HG03354 (cell line): ENCODE measurements around the gene OXCT2.
A peak's percentile ranks its signal among the peaks of the same experiment; 100 is the strongest.

Source experiments
- ATAC-seq: cut with Tn5 transposase; IDR thresholded peaks from one replicate; pipeline ENCODE4 v1.9.1; 2021; ENCODE audit warnings: mild to moderate bottlenecking; ENCODE audit not compliant: unreplicated experiment, poor library complexity, severe bottlenecking

OXCT2 gene

GRCh38 chr1:39771022-39771532 lies at the start of gene OXCT2:
Gene OXCT2 (minus strand): TSS chr1:39771348. CDS start chr1:39771255, 93 bp downstream.
- ATAC-seq, result peak; percentile 46

DNA sequence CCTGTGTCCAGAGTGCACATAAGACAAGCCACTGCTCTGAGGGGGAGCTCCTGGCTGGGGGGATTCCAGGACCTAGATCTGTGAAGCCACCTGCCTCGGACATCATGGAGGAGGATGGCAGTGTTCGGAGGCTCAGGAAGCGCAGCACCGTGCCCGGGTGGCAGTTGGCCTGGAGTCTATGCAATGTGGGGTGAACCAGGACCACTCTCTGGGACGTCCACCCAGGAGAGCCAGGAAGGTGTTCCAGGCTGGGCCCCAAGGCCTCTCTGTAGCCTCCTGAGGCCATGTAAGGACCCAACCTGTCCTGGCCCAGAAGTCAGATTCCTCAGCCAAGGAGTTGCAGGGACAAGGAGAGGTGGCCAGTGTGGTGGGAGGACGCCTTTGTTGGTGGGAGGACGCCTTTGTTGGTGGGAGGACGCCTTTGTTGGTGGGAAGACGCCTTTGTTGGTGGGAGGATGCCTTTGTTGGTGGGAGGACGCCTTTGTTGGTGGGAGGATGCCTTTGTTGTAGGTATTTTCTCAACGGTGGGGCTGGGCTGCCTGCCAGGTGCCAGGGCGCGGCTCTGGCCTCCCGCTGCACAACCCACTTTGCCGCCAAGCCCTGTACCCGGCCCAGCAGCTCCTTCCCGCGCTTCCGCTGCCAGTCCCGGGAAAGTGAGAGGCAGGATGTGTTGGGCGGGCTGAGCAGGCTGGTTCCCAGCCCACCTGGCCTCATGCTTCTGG lies 48.1 kb upstream of the OXCT2 start:
- no peak for ATAC-seq

DNA sequence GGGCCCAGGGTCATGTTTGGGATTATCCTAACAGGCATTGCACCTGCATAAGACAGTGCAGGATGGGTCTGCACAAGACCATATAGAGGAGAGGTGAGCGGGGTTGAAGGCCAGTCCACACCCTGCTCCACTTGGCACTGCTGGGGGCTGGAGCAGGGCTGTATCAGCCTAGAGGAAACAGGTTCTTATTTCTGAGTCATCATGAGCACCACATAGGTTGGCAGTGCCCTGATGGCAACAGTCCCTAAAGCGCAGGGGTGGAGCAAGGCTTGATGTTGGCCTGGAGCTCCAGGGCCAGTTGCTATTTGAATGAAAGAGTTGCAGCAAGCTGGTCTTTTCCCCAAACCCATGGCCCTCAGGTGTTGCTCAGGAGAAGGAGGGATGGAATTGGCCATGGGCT lies 47.3 kb upstream of the OXCT2 start:
- ATAC-seq, result no peak

- peak; percentile 84 for ATAC-seq
Observed at GRCh38 chr1:39817091-39817932, 46.2 kb upstream of the OXCT2 start.

DNA sequence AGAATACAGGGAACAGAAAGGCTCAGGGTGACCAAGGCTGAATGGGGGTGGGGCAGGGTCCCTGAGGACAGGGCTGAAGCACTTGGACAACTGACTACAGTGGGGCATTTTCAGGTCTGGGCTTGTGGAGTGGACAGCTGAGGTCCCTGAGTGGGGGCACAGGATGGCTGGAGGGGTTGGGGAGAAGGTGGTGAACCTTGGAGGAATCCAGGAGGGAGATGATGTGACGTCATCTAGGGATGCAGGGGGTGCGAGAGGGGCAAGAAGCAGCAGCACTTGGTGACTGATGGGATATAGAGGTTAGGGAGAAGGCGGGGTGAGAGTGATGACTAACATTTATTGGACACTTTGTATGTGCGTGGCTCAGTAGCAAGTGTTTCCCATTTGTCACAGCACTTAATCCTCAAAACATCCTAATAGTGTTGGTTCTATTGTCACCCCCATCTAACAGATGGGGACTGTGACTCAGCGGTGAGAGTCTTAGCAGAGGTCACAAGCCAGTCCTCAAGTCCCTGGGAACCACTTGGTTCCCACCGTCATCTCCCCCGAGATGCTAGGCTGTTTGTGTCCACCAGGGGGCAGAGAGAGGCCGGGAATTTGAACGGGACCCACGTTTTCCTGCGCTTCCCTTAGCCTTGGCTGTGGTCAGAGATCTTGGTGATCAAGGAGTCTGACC lies 45.4 kb upstream of the OXCT2 start:
- peak; percentile 57 for ATAC-seq

- no peak for ATAC-seq
Observed at GRCh38 chr1:39812913-39813312, 41.8 kb upstream of the OXCT2 start.

- ATAC-seq, result no peak
Observed at GRCh38 chr1:39808784-39809517, 37.8 kb upstream of the OXCT2 start.

- ATAC-seq, result no peak
Observed at GRCh38 chr1:39805385-39805784, 34.2 kb upstream of the OXCT2 start.

DNA sequence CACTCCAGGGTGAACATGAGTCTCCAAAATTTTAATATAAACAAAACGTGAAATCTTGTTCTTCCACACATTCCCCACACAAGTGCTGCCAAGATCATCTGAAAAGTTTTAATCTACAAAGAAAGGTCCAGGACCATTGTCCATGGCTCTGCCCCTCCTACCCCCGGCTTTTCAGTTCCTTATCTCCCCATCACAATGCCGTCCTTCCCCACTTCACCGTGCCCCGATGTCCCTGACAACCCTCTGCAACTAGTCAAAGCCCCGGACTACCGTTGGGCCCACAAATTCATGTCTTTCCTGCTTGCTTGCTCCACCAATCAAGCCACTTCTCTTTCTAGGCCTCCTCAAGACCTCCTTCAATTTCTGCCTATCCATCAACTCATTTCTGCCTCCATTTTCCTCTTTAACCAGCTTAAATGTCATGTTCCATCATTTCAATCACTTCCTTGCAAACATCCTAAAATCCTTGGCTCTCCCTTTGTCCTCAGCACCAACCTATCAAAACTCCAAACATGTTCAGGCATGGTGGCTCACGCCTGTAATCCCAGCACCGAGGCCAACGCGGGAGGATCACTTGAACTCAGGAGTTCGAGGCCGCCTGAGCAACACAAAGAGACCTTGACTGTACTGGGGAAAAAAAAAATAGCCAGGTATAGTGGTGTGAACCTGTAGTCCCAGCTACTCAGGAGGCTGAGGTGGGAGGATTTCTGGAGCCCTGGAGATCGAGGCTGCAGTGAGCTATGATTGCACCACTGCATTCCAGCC lies 31.5 kb upstream of the OXCT2 start:
- no peak for ATAC-seq

GRCh38 chr1:39800471-39800835 lies 29.3 kb upstream of the OXCT2 start:
- no peak for ATAC-seq

DNA sequence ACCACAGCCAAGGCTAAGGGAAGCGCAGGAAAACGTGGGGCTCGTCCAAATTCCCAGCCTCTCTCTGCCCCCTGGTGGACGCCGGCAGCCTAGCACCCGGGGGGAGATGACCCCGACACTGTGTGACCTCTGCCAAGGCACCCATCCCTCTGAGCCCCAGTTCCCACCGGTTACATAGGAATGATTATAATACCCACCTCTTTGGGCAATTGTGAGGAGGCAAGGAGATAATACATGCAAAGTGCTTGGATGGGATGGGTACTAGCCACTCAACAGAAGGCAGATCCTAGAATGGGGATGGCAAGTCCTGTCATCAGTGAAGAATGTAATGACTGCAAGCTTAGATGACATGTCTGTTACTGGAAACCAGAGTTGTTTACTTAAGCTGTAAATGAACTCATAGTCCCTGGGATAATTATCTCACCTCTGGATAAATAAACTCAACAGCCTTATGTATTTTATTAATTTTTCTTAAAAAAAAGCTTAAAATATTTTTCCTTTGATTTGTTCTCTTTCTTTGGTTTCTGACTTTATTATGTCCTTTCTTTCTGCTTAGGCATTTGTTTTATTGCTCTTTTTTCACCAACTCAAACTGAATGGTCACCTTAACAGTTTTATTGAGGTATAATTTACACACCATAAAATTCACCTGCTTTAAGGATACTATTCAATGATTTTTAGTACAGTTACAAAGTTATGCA lies 28.8 kb upstream of the OXCT2 start:
- ATAC-seq, result peak; percentile 62

GRCh38 chr1:39798859-39799769 lies 28.0 kb upstream of the OXCT2 start:
- peak; percentile 97 for ATAC-seq

DNA sequence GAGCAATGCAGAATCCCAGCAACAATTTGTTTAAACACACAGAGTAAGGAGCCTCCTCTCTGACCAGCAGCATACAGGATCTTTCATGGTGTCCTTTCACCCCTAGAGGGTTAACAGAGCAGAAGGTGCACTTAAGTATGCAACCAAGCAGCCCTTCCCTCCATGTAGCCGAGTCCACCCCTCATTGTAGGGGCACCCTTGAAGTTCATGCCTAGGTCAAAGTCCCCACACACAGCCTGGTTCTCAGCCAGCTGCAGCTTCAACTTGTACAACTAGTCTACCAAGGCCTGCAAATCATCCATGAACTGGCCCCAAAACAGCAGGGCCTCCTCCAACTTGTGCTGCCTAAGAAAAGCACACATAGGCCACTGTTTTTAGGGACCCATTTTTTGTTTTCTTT lies 24.5 kb upstream of the OXCT2 start:
- no peak for ATAC-seq

- ATAC-seq, result no peak
Observed at GRCh38 chr1:39791838-39792237, 20.7 kb upstream of the OXCT2 start.

DNA sequence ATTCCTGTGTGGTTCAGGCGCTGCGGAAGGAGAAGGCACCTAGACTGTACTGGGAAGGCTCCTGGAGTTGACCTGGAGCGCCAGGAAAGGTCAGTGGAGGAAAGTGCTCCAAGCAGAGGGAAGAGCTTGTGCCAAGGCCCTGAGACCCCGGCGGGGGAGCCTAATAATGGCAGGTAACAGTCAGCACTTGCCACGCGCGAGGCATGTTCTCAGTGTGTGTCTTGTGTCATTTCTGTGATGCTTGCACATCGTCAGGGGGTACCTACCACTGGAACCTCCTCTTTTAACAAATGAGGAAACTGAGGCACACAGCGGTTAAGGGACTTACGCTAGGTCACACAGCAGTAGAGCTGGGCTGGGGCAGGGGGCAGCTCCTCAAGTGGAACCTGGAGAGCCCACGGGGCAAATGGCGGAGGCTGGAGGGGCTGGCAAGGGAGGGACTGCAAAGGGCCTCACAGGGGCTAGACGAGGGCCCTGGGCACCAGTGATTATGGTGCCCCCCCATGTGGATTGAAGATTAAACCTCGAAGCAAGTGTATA lies 18.5 kb upstream of the OXCT2 start:
- no peak for ATAC-seq

- ATAC-seq, result peak; percentile 55
Observed at GRCh38 chr1:39788758-39789570, 17.8 kb upstream of the OXCT2 start, which contains the start of gene BMP8B. Gene BMP8B (minus strand): TSS chr1:39788865. CDS start chr1:39788485, 380 bp downstream.
